IgD-negative memory B cell (primary cell): ENCODE measurements around the gene KCNQ1. TPM values are rescaled to one million over a fixed set of nuclear protein-coding genes. Genes with fewer than 3 reads are reported as not detected.

Experiments
- H3K27ac Mint-ChIP-seq, 3 donors: one replicate each; pipeline ENCODE4 v1.8.0; 2020 to 2022; ENCODE audit warnings: mild to moderate bottlenecking in 3 of 3, mixed read lengths in 3 of 3, moderate library complexity in 1 of 3
- H3K27me3 Mint-ChIP-seq: one replicate; pipeline ENCODE4 v1.8.0; 2021; ENCODE audit warnings: mixed read lengths
- H3K36me3 Mint-ChIP-seq: one replicate; pipeline ENCODE4 v1.8.0; 2020; ENCODE audit warnings: mild to moderate bottlenecking, mixed read lengths
- H3K4me1 Mint-ChIP-seq, 3 donors: one replicate each; pipeline ENCODE4 v1.8.0; 2020 to 2022; ENCODE audit warnings: mixed read lengths in 3 of 3, mild to moderate bottlenecking in 1 of 3
- H3K4me3 Mint-ChIP-seq, 4 donors: one replicate each; pipeline ENCODE4 v1.8.0; 2020 to 2022; ENCODE audit warnings: mild to moderate bottlenecking in 4 of 4, mixed read lengths in 4 of 4, moderate library complexity in 3 of 4
- H3K9me3 Mint-ChIP-seq, 3 donors: one replicate each; pipeline ENCODE4 v1.8.0; 2020 to 2021; ENCODE audit warnings: mixed read lengths in 3 of 3, mild to moderate bottlenecking in 1 of 3
- polyA plus RNA-seq: library from polyadenylated mRNA; unstranded; fragments of 300-500 nt; fragmentation: Illumina TruSeq; gene quantifications from one replicate; pipeline ENCODE4 v1.2.3, GENCODE V29; 2021

KCNQ1 gene
- polyA plus RNA-seq, 1 donor from 2014 or later, result 20.5 TPM

- H3K4me1 Mint-ChIP-seq, result peaks cover 19 to 48% (median 22%) of the 10 kb centered on the region in 3 donors
- H3K4me3 Mint-ChIP-seq, result peak overlapping the region in 2 of 4 donors; percentile 76 to 88
These were observed 18.4 kb downstream of the KCNQ1 start for GRCh38 chr11:2462986-2463765.

GRCh38 chr11:2463766-2464277, 19.0 kb downstream of the KCNQ1 start:
- peaks cover 19 to 43% (median 19%) of the 10 kb centered on the region in 3 donors for H3K4me1 Mint-ChIP-seq
- no peaks in the 10 kb centered on the region for H3K36me3 Mint-ChIP-seq
- H3K4me3 Mint-ChIP-seq, result peak overlapping the region in 2 of 4 donors; percentile 28 to 76
- H3K27me3 Mint-ChIP-seq, result peaks cover 2% of the 10 kb centered on the region
- H3K9me3 Mint-ChIP-seq, result no peaks in the 10 kb centered on the region
- H3K27ac Mint-ChIP-seq, result peak overlapping the region in 1 of 3 donors; percentile 48

More at GRCh38 chr11:2462986-2463765, 18.4 kb downstream of the KCNQ1 start:
- peaks cover 2% of the 10 kb centered on the region for H3K27me3 Mint-ChIP-seq
- no peaks in the 10 kb centered on the region for H3K9me3 Mint-ChIP-seq
- H3K36me3 Mint-ChIP-seq, result no peaks in the 10 kb centered on the region
- peak overlapping the region in 1 of 3 donors; percentile 48 for H3K27ac Mint-ChIP-seq

GRCh38 chr11:2464451-2465165, 19.8 kb downstream of the KCNQ1 start:
- no peaks in the 10 kb centered on the region for H3K9me3 Mint-ChIP-seq
- peaks cover 2% of the 10 kb centered on the region for H3K27me3 Mint-ChIP-seq
- peak overlapping the region in 1 of 3 donors; percentile 88 for H3K27ac Mint-ChIP-seq
- peak overlapping the region in 1 of 4 donors; percentile 67 for H3K4me3 Mint-ChIP-seq
- peaks cover 15 to 39% (median 17%) of the 10 kb centered on the region in 3 donors for H3K4me1 Mint-ChIP-seq
- no peaks in the 10 kb centered on the region for H3K36me3 Mint-ChIP-seq

GRCh38 chr11:2465202-2466068, 20.6 kb downstream of the KCNQ1 start:
- Mint-ChIP-seq H3K36me3 (no peaks in the 10 kb centered on the region), H3K27me3 (peaks cover 2% of the 10 kb centered on the region), H3K27ac (peak overlapping the region in 1 of 3 donors; percentile 78), H3K4me3 (peak overlapping the region in 1 of 4 donors; percentile 68), H3K9me3 (no peaks in the 10 kb centered on the region), H3K4me1 (peaks cover 12 to 36% (median 17%) of the 10 kb centered on the region in 3 donors)

GRCh38 chr11:2466069-2466801, 21.4 kb downstream of the KCNQ1 start:
- Mint-ChIP-seq H3K36me3 (no peaks in the 10 kb centered on the region), H3K9me3 (no peaks in the 10 kb centered on the region), H3K4me1 (peaks cover 5 to 33% (median 15%) of the 10 kb centered on the region in 3 donors), H3K4me3 (peak overlapping the region in 2 of 4 donors; percentile 38 to 85), H3K27ac (peak overlapping the region in 2 of 3 donors; percentile 48 to 78), H3K27me3 (peaks cover 2% of the 10 kb centered on the region)

- no peaks in the 10 kb centered on the region for H3K9me3 Mint-ChIP-seq
- H3K27me3 Mint-ChIP-seq, result peaks cover 2% of the 10 kb centered on the region
- H3K4me3 Mint-ChIP-seq, result peak overlapping the region; percentile 21 to 85 (median 60)
- H3K36me3 Mint-ChIP-seq, result no peaks in the 10 kb centered on the region
- no peak overlapping the region for H3K27ac Mint-ChIP-seq
- peaks cover 5 to 37% (median 14%) of the 10 kb centered on the region in 3 donors for H3K4me1 Mint-ChIP-seq
These were observed 22.3 kb downstream of the KCNQ1 start for GRCh38 chr11:2466869-2467694.

- peaks cover 2% of the 10 kb centered on the region for H3K27me3 Mint-ChIP-seq
- peaks cover 5 to 39% (median 13%) of the 10 kb centered on the region in 3 donors for H3K4me1 Mint-ChIP-seq
- H3K27ac Mint-ChIP-seq, result no peak overlapping the region
- peak overlapping the region in 1 of 4 donors; percentile 81 for H3K4me3 Mint-ChIP-seq
- H3K9me3 Mint-ChIP-seq, result no peaks in the 10 kb centered on the region
- no peaks in the 10 kb centered on the region for H3K36me3 Mint-ChIP-seq
These were observed 22.9 kb downstream of the KCNQ1 start for GRCh38 chr11:2467695-2468055.

GRCh38 chr11:2468363-2469235, 23.8 kb downstream of the KCNQ1 start:
- Mint-ChIP-seq H3K4me3 (peak overlapping the region in 1 of 4 donors; percentile 79), H3K9me3 (peaks cover 0 to 1% (median 0%) of the 10 kb centered on the region in 3 donors), H3K36me3 (no peaks in the 10 kb centered on the region), H3K27ac (no peak overlapping the region), H3K27me3 (peaks cover 2% of the 10 kb centered on the region), H3K4me1 (peaks cover 5 to 35% (median 13%) of the 10 kb centered on the region in 3 donors)

GRCh38 chr11:2470495-2470894, 25.7 kb downstream of the KCNQ1 start:
- Mint-ChIP-seq H3K36me3 (no peaks in the 10 kb centered on the region), H3K27me3 (peaks cover 2% of the 10 kb centered on the region), H3K4me3 (no peak overlapping the region), H3K27ac (no peak overlapping the region), H3K4me1 (peaks cover 5 to 32% (median 17%) of the 10 kb centered on the region in 3 donors), H3K9me3 (peaks cover 0 to 1% (median 0%) of the 10 kb centered on the region in 3 donors)

GRCh38 chr11:2471048-2471803, 26.4 kb downstream of the KCNQ1 start:
- Mint-ChIP-seq H3K27me3 (peaks cover 2% of the 10 kb centered on the region), H3K4me3 (no peak overlapping the region), H3K36me3 (peaks cover 1% of the 10 kb centered on the region), H3K4me1 (peaks cover 5 to 32% (median 17%) of the 10 kb centered on the region in 3 donors), H3K9me3 (peaks cover 0 to 1% (median 0%) of the 10 kb centered on the region in 3 donors), H3K27ac (no peak overlapping the region)

GRCh38 chr11:2471804-2472096, 26.9 kb downstream of the KCNQ1 start:
- H3K9me3 Mint-ChIP-seq, result peaks cover 0 to 1% (median 0%) of the 10 kb centered on the region in 3 donors
- peaks cover 5 to 26% (median 14%) of the 10 kb centered on the region in 3 donors for H3K4me1 Mint-ChIP-seq
- H3K27ac Mint-ChIP-seq, result no peak overlapping the region
- no peak overlapping the region for H3K4me3 Mint-ChIP-seq
- H3K36me3 Mint-ChIP-seq, result peaks cover 1% of the 10 kb centered on the region
- H3K27me3 Mint-ChIP-seq, result no peaks in the 10 kb centered on the region
